Large intestine (tissue), 12 donors: ENCODE measurements around the gene CSF2RB. TPM values are rescaled to one million over a fixed set of nuclear protein-coding genes. Genes with fewer than 3 reads are reported as not detected.
A peak's percentile ranks its signal among the peaks of the same experiment; 100 is the strongest.

Experiments used
- DNase-seq, 2 donors: peaks; one replicate each; pipeline versions ENCODE4 v3.0.0 to v3.0.0-alpha.2; 2013
- H3K27ac ChIP-seq: one replicate; pipeline ENCODE4 v1.5.1; 2013; ENCODE audit warnings: low read length
- H3K27me3 ChIP-seq: 2 replicates; pipeline ENCODE4 v1.6.1; 2013; ENCODE audit warnings: low read length; ENCODE audit not compliant: control insufficient read depth, insufficient read depth
- H3K36me3 ChIP-seq: 2 replicates; pipeline ENCODE4 v1.6.1; 2013; ENCODE audit warnings: low read length; ENCODE audit not compliant: control insufficient read depth, insufficient read depth
- H3K4me1 ChIP-seq: one replicate; pipeline ENCODE4 v1.6.1; 2013; ENCODE audit warnings: low read length; ENCODE audit not compliant: control insufficient read depth, insufficient read depth
- H3K4me3 ChIP-seq: one replicate; pipeline ENCODE4 v1.5.1; 2013; ENCODE audit warnings: low read length
- H3K9me3 ChIP-seq: one replicate; pipeline ENCODE4 v1.6.1; 2013; ENCODE audit warnings: mild to moderate bottlenecking, low read depth, low read length, moderate library complexity; ENCODE audit not compliant: control insufficient read depth
- whole genome bisulfite sequencing: methylation state at CpG from one replicate; pipeline ENCODE4 v1.1.5; 2013; ENCODE audit warnings: low lambda C conversion rate; ENCODE audit not compliant: insufficient coverage; 5-methylcytosine and 5-hydroxymethylcytosine counted together
- long read RNA-seq, 11 donors: transcript quantifications; one replicate each; lab custom pipeline, GENCODE V29; 2026
- polyA plus RNA-seq: library from polyadenylated mRNA; unstranded; fragments of 120-200 nt; gene quantifications from one replicate; pipeline ENCODE4 v1.2.1, GENCODE V29; 2013

CSF2RB gene
- 2.2 TPM for polyA plus RNA-seq
- long read RNA-seq, donor 1, full-length matches to known transcripts: 1 of 1 reads
- long read RNA-seq, donor 1, partial matches to known transcripts: 0 of 1 reads
- long read RNA-seq, donor 1, other reads (novel, unspliced or antisense): 0 of 1 reads
- long read RNA-seq, donor 2: 0 reads
- long read RNA-seq, donor 3: 0 reads
- long read RNA-seq, donor 4: 0 reads
- long read RNA-seq, donor 5: 0 reads
- long read RNA-seq, donor 6: 0 reads
- long read RNA-seq, donor 7: 0 reads
- long read RNA-seq, donor 8: 0 reads
- long read RNA-seq, donor 9: 0 reads
- long read RNA-seq, donor 10: 0 reads
- long read RNA-seq, donor 11: 0 reads

DNA sequence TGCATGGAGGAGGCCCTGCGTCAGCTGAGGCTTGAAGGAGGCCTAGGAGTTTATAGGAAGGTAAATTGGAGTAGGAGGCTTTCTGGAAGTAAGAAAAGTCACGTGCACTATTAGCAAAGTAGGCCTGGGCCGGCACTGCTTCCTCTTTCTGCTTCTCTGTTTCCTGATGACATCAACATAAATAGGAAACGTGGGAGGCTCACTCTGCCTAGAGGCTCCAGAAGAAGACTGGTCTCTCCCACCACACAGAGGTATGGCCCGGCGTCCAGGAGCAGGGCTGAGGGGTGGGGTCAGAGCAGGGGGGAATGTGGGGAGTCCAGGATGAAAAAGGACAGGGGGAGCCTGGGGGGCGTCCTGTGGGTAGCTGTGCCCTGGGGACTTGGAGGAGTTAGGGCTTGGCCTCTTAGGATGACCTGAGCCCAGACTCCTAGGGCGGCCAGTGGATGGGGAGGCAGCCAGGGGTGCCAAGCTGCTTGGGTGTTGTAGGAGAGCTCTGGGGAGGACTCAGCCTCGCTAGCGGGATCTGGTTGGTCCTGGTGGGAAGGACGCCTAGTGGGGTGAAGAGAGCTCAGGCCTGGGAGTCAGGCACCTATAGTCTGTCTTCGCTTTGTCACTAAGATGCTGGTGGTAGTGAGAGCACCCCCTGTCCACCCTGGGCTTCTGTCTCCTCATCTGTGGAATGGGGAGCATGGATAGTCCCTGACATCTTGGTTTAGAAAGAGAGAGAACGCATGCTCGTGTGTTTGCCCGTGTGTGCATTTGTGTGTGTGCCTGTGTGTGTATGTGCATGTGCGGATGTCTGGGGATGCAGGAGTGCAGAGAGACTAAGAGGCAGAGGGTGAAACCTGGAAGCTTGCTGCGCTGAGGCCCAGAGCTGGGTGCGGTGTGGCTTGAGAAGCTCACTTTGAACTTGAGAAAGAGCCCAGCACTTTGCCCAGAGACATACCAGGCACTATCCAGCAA, at the start of gene CSF2RB:
CSF2RB (plus strand) TSS at position 202 of the 963 bp plus-strand sequence. CDS start 8,580 bp downstream, outside the sequence.
- H3K4me3 ChIP-seq: peak within 1 kb of the TSS; percentile 4
- H3K4me1 ChIP-seq: no peaks in the 10 kb centered on the region
- DNase-seq: no peak
- no peaks in the 10 kb centered on the region for H3K9me3 ChIP-seq
- H3K27ac ChIP-seq: no peak within 1 kb of the TSS
- no CpG with 5 or more reads among the region's 18 CpGs for WGBS
- H3K27me3 ChIP-seq: no peaks in the 10 kb centered on the region
- H3K36me3 ChIP-seq: no peaks in the 10 kb centered on the region

- Histone ChIP-seq H3K9me3 (no peaks in the 10 kb centered on the region), H3K4me3 (no peak overlapping the region), H3K27me3 (peaks cover 2% of the 10 kb centered on the region), H3K27ac (no peak overlapping the region), H3K36me3 (no peaks in the 10 kb centered on the region), H3K4me1 (no peaks in the 10 kb centered on the region)
- no peak for DNase-seq
- no CpG with 5 or more reads among the region's 6 CpGs for WGBS
Observed at GRCh38 chr22:36863979-36864378, 49.4 kb upstream of the CSF2RB start.

DNA sequence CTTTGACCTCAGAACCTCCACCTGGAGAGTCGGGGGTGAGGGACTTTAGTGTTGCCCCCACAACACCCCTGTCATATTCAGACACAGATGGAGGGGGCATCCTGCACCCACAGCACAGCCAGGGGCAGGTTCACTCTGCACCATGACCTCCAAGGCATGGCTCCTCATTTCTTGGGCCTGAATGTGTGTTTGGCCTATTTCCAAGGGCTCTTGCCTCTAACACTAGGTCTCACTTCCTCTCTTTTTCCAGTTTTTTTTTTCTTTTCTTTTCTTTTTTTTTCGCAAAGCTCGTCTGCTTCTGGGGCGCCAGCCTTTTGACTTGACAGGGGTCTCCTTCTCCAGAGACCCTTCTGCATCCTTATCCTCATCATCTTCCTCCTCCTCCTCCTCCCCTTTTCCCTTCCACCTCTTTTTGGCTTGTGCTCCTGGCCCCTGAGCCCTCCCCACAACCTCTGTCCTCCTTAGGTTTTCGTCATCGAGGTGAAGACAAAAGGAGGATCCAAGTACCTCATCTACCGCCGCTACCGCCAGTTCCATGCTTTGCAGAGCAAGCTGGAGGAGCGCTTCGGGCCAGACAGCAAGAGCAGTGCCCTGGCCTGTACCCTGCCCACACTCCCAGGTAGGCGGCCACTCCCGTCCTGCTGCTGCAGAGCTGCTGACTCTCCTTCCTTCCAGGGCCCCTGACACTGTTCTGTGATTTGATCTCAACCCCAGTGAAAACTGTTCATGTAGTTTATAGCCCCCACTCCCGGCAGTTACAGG, 48.8 kb upstream of the CSF2RB start:
- Histone ChIP-seq H3K27ac (no peak overlapping the region), H3K4me3 (no peak overlapping the region), H3K4me1 (no peaks in the 10 kb centered on the region), H3K36me3 (no peaks in the 10 kb centered on the region), H3K27me3 (peaks cover 7% of the 10 kb centered on the region), H3K9me3 (no peaks in the 10 kb centered on the region)
- WGBS: 89% methylated on average over 4 of the region's 14 CpGs
- no peak for DNase-seq

GRCh38 chr22:36865346-36865745, 48.1 kb upstream of the CSF2RB start:
- H3K9me3 ChIP-seq: no peaks in the 10 kb centered on the region
- DNase-seq: no peak
- no peaks in the 10 kb centered on the region for H3K36me3 ChIP-seq
- H3K27me3 ChIP-seq: peaks cover 10% of the 10 kb centered on the region
- H3K27ac ChIP-seq: no peak overlapping the region
- no peak overlapping the region for H3K4me3 ChIP-seq
- WGBS: no CpG with 5 or more reads among the region's 13 CpGs
- no peaks in the 10 kb centered on the region for H3K4me1 ChIP-seq

- Histone ChIP-seq H3K27me3 (peaks cover 10% of the 10 kb centered on the region), H3K4me1 (no peaks in the 10 kb centered on the region), H3K4me3 (no peak overlapping the region), H3K36me3 (no peaks in the 10 kb centered on the region), H3K9me3 (no peaks in the 10 kb centered on the region), H3K27ac (no peak overlapping the region)
- no peak for DNase-seq
- WGBS: no CpG with 5 or more reads among the region's 5 CpGs
Observed at GRCh38 chr22:36867695-36868094, 45.7 kb upstream of the CSF2RB start.

GRCh38 chr22:36868546-36869181, 44.8 kb upstream of the CSF2RB start:
- no peaks in the 10 kb centered on the region for H3K9me3 ChIP-seq
- no peaks in the 10 kb centered on the region for H3K36me3 ChIP-seq
- no CpG with 5 or more reads among the region's 5 CpGs for WGBS
- H3K4me1 ChIP-seq: no peaks in the 10 kb centered on the region
- peaks cover 10% of the 10 kb centered on the region for H3K27me3 ChIP-seq
- H3K4me3 ChIP-seq: no peak overlapping the region
- no peak overlapping the region for H3K27ac ChIP-seq
- DNase-seq: no peak

DNA sequence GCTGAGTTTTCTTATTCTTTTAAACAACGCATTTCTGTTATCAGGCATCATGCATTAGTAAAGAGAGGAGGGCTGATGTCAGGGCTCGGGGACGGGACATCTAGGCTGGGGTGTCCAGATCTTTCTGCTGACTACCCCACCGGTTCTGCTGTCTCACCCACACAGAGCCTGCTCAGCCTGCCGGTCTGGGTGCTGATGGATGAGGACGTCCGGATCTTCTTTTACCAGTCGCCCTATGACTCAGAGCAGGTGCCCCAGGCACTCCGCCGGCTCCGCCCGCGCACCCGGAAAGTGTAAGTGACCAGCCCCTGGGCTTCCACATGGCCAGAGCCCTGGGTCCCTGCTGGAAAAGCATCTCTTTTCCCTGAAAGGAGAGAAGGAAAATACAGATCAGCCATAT, 43.2 kb upstream of the CSF2RB start:
- no peak overlapping the region for H3K4me3 ChIP-seq
- no peaks in the 10 kb centered on the region for H3K4me1 ChIP-seq
- H3K36me3 ChIP-seq: no peaks in the 10 kb centered on the region
- WGBS: no CpG with 5 or more reads among the region's 14 CpGs
- no peak for DNase-seq
- H3K27ac ChIP-seq: no peak overlapping the region
- H3K27me3 ChIP-seq: peaks cover 8% of the 10 kb centered on the region
- no peaks in the 10 kb centered on the region for H3K9me3 ChIP-seq

DNA sequence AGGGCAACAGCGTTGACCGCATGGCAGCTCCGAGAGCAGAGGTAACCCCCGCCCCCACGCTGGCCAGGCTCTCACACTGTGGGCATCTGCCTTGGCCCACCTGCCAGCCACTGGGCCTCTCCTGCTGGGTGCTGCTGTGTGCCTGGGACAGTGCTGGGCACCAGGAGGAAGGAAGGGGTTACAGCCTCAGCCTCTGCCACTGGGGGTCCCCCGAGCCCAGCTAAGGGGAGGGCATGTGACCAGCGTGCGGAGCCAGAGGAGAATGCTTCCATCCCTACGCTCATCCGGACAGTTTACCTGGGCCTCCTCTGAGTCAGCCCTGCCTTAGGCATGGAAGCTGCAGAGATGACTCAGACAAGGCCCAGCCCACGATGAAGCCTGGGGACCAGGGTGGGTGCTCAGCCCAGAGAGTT, 41.8 kb upstream of the CSF2RB start:
- DNase-seq: no peak
- Histone ChIP-seq H3K36me3 (no peaks in the 10 kb centered on the region), H3K27ac (no peak overlapping the region), H3K4me1 (no peaks in the 10 kb centered on the region), H3K4me3 (no peak overlapping the region), H3K27me3 (peaks cover 8% of the 10 kb centered on the region), H3K9me3 (no peaks in the 10 kb centered on the region)
- no CpG with 5 or more reads among the region's 11 CpGs for WGBS

DNA sequence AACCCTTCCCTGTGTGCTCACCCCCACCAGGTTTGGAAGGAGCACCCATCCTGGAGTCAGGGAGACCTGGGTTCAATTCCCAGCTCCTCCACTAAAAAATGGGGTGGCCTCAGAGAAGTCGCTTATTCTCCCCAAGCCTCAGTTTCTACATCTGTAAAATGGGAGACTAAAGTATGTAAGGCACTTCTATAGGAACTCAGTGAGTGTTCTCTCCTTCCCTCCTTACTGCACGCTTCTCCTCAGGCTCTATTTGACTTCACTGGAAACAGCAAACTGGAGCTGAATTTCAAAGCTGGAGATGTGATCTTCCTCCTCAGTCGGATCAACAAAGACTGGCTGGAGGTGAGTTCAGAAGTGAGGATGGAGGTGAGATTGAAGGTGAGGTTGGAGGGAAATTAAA, 41.3 kb upstream of the CSF2RB start:
- H3K36me3 ChIP-seq: no peaks in the 10 kb centered on the region

More for the DNA sequence above, 41.3 kb upstream of the CSF2RB start:
- H3K27ac ChIP-seq: no peak overlapping the region
- H3K4me3 ChIP-seq: no peak overlapping the region
- no peak for DNase-seq
- no peaks in the 10 kb centered on the region for H3K9me3 ChIP-seq
- no CpG with 5 or more reads among the region's 3 CpGs for WGBS
- peaks cover 8% of the 10 kb centered on the region for H3K27me3 ChIP-seq
- H3K4me1 ChIP-seq: no peaks in the 10 kb centered on the region
